Loucy (cell line): ENCODE results near the gene MRPL28.

Experiments used
- EZH2phosphoT487 ChIP-seq: fragments of 200-600 bp; IDR thresholded peaks from 2 replicates; pipeline ENCODE4 v1.6.1; 2018; ENCODE audit warnings: antibody characterized with exemption, mild to moderate bottlenecking, moderate library complexity, borderline replicate concordance
- TF ChIP-seq, protein P1 (sequence below): fragments of 200-600 bp; sonication (generic); conservative IDR thresholded peaks from 2 replicates; pipeline ENCODE4 v1.5.1; 2014; ENCODE audit warnings: mild to moderate bottlenecking, antibody characterized with exemption, low read length

DNA sequence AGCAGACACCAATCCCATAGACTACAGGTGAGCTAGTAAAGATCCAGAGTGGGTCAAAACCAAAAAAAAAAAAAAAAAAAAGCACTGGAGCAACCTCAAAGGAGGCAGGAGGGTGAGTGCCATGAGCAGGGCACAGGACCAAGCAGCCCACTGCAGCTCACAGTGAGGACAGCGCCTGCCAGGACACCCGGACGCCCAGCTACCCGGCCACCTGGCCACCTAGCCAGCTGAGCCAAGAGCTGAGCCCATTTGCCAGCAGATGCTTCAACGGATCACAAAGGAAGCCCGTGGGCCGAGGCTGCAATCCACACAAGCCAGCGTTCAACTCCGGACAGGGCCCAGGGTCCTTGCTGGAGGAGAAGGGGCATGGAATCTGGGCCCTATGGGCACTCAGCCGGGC lies 32.9 kb downstream of the MRPL28 start:
- TF ChIP-seq, protein P1, sequence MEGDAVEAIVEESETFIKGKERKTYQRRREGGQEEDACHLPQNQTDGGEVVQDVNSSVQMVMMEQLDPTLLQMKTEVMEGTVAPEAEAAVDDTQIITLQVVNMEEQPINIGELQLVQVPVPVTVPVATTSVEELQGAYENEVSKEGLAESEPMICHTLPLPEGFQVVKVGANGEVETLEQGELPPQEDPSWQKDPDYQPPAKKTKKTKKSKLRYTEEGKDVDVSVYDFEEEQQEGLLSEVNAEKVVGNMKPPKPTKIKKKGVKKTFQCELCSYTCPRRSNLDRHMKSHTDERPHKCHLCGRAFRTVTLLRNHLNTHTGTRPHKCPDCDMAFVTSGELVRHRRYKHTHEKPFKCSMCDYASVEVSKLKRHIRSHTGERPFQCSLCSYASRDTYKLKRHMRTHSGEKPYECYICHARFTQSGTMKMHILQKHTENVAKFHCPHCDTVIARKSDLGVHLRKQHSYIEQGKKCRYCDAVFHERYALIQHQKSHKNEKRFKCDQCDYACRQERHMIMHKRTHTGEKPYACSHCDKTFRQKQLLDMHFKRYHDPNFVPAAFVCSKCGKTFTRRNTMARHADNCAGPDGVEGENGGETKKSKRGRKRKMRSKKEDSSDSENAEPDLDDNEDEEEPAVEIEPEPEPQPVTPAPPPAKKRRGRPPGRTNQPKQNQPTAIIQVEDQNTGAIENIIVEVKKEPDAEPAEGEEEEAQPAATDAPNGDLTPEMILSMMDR: no peak
- TF ChIP-seq EZH2phosphoT487: no peak
